ENCODE data around the gene FBRSL1. TPM values are rescaled to one million over a fixed set of nuclear protein-coding genes. Genes with fewer than 3 reads are reported as not detected.

Gene FBRSL1
- polyA plus RNA-seq, 1 of the 3 experiments (the other 2 are of a cell fraction) = 5.5 TPM

DNA sequence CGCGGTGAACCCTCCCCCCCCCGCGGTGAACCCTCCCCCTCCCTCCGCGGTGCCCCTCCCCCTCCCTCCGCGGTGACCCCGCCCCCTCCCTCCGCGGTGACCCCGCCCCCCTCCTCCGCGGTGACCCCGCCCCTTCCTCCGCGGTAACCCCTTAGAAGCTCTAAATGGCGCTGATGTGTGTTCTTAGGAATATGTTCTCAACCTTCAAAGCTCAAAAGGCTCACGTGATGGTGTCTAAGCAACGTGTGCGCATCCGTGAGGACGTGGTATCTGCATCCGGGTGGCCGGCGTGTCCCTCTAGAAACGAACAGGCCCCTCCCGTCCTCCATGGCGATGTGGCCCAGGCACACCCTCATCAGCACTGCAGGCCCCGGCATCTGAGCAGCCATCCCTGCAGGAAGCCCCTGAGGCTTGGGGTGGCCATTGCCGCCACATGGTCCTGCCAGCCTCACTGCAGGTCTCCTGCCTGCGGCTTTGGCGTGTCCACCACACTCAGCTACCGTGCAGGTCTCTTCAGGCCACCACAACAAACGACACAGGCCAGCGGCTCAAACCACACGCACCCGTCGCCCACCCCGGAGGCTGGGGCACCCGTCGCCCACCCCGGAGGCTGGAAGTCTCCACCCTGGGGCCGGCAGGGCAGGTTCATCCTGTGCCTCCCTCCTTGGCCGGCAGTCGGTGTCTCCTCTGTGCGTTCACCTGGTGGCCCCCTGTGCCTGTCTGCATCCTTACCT lies 14.5 kb upstream of the FBRSL1 start (continued):
- no peak for TF ChIP-seq CTCF (IDR thresholded peaks at IDR 0.05)

DNA sequence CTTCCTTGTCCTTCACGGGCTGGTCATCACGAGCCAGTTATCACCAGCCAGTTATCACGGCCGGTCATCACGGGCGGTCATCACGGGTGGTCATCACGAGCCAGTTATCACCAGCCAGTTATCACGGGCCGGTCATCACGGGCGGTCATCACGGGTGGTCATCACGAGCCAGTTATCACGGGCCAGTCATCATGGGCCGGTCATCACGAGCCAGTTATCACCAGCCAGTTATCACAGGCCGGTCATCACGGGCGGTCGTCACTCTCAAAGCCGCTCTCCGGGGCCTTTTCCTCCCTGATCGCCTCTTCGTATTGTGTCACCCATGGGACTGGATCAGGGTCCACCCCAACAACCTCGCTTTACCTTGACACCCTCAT lies 13.9 kb upstream of the FBRSL1 start:
- no peak for DNase-seq
- Histone ChIP-seq H3K9ac (no peak overlapping the region), H3K4me3 (ENCODE audit: low read depth in 2 of 2, low read length in 1 of 2) (no peak overlapping the region), H3K4me2 (no peak overlapping the region), H3K27me3 (ENCODE audit: insufficient read depth) (peaks cover 7% of the 10 kb centered on the region; the same call in 1 of the 2 replicates), H4K20me1 (ENCODE audit: insufficient read depth) (no peaks in the 10 kb centered on the region), H3F3A (replicated peaks; ENCODE audit: insufficient read depth) (peaks cover 3% of the 10 kb centered on the region), H3K79me2 (ENCODE audit: insufficient read depth) (no peaks in the 10 kb centered on the region), H3K9me2 (no peaks in the 10 kb centered on the region), H3K27ac (ENCODE audit: low read depth in 2 of 2, low read length in 1 of 2) (no peak overlapping the region), H3K9me3 (no peaks in the 10 kb centered on the region), H3K4me1 (ENCODE audit: control insufficient read depth in 1 of 2, insufficient read depth in 2 of 2, low read depth in 1 of 2, low read length in 1 of 2) (peaks cover 0 to 7% of the 10 kb centered on the region in 2 experiments; a peak in 1 of 4 replicates), H3K36me3 (replicated peaks in 1 of 2; ENCODE audit: control insufficient read depth in 1 of 2, insufficient read depth in 2 of 2, low read length in 1 of 2) (no peaks in the 10 kb centered on the region), H2AFZ (ENCODE audit: low read depth) (no peak overlapping the region)
- ChIA-PET CTCF (interaction anchor here (1.3 to 1.8 kb wide), 2 partner anchors 10 to 85 kb away, joined by 3 to 7 read pairs; no protein-coding TSS in a partner anchor), POLR2A (no interaction called here)
- 88% methylated on average over 26 of the region's 26 CpGs for WGBS (ENCODE audit: low lambda C conversion rate)
- TF ChIP-seq EZH2phosphoT487 (IDR thresholded peaks at IDR 0.05; ENCODE audit: borderline replicate concordance, low read depth) = no peak
- no peak for TF ChIP-seq TEAD4 (IDR thresholded peaks at IDR 0.05; ENCODE audit: borderline replicate concordance, insufficient read depth)
- no peak for TF ChIP-seq RFX5 (IDR thresholded peaks at IDR 0.05; ENCODE audit: low read length)
- TF ChIP-seq SIN3A (IDR thresholded peaks at IDR 0.05; ENCODE audit: borderline replicate concordance, low read depth, low read length) = no peak
- TF ChIP-seq TCF12 (IDR thresholded peaks at IDR 0.05) = no peak
- TF ChIP-seq, protein P1, sequence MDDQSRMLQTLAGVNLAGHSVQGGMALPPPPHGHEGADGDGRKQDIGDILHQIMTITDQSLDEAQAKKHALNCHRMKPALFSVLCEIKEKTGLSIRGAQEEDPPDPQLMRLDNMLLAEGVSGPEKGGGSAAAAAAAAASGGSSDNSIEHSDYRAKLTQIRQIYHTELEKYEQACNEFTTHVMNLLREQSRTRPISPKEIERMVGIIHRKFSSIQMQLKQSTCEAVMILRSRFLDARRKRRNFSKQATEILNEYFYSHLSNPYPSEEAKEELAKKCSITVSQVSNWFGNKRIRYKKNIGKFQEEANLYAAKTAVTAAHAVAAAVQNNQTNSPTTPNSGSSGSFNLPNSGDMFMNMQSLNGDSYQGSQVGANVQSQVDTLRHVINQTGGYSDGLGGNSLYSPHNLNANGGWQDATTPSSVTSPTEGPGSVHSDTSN (IDR thresholded peaks at IDR 0.05) = no peak
- no peak for TF ChIP-seq NRF1 (IDR thresholded peaks at IDR 0.05; ENCODE audit: low read depth, low read length)
- no peak for TF ChIP-seq CHD2 (IDR thresholded peaks at IDR 0.05; ENCODE audit: low read length, partially characterized antibody)
- no peak for TF ChIP-seq FOXJ3 (CRISPR knock-in tag; IDR thresholded peaks at IDR 0.05)
- no peak for TF ChIP-seq POLR2AphosphoS5 (IDR thresholded peaks at IDR 0.05; ENCODE audit: low read depth, low read length)
- TF ChIP-seq CTCF (IDR thresholded peaks at IDR 0.05) = no peak
- no peak for TF ChIP-seq REST (IDR thresholded peaks at IDR 0.05; ENCODE audit: low read depth, low read length)
- no peak for TF ChIP-seq TAF1 (IDR thresholded peaks at IDR 0.05; ENCODE audit: borderline replicate concordance, low read depth, low read length)
- TF ChIP-seq, protein P2, sequence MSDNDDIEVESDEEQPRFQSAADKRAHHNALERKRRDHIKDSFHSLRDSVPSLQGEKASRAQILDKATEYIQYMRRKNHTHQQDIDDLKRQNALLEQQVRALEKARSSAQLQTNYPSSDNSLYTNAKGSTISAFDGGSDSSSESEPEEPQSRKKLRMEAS (IDR thresholded peaks at IDR 0.05; ENCODE audit: low read depth) = no peak
- TF ChIP-seq USF2 (IDR thresholded peaks at IDR 0.05; ENCODE audit: borderline replicate concordance, low read depth, low read length) = no peak
- no peak for TF ChIP-seq RAD21 (IDR thresholded peaks at IDR 0.05; ENCODE audit: low read length)
- no peak for TF ChIP-seq IRF3 (IDR thresholded peaks at IDR 0.05; ENCODE audit: low read depth, low read length)

All from SK-N-SH (cell line).